GM18909 (cell line): ENCODE data around the gene ANKS1A.
"Not testable (repeated sequence)": the region's sequence is repeated elsewhere in the genome, so short reads cannot be mapped to it uniquely, and the experiment has no call there.

Source experiments
- ATAC-seq: cut with Tn5 transposase; IDR thresholded peaks from one replicate; pipeline ENCODE4 v1.9.1; 2021; ENCODE audit warnings: mild to moderate bottlenecking; ENCODE audit not compliant: unreplicated experiment, poor library complexity

Gene ANKS1A

DNA sequence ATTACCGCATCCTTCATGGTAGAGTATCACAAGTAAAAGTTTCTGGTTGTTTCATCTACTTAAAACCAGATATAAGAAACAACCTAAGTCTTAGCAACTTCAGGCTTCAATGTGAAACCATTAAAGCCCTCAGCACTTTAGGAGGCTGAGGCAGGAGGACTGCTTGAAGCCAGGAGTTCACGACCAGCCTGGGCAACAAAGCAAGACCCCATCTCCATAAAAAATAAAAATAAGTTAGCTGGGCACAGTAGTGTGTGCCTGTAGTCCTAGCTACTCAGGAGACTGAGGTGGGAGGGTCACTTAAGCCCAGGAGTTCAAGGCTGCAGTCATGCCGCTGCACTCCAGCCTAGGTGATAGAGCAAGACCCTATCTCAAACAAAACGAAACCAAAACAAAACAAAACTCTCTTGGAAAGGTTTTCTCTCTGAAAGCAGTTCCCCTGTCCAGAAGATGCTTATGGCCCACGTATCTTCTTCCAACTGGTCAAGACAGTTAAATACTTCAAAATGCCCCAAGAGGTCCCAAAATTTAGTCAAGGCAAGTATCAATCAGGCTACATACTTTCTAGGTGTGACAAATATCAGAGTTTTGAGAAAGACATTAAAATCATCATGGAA is 11.1 kb upstream of the ANKS1A start:
- no peak for ATAC-seq

GRCh38 chr6:34884073-34884472 is 5.0 kb upstream of the ANKS1A start:
- not testable (repeated sequence) for ATAC-seq

GRCh38 chr6:34884996-34885395 is 4.1 kb upstream of the ANKS1A start:
- no peak for ATAC-seq

DNA sequence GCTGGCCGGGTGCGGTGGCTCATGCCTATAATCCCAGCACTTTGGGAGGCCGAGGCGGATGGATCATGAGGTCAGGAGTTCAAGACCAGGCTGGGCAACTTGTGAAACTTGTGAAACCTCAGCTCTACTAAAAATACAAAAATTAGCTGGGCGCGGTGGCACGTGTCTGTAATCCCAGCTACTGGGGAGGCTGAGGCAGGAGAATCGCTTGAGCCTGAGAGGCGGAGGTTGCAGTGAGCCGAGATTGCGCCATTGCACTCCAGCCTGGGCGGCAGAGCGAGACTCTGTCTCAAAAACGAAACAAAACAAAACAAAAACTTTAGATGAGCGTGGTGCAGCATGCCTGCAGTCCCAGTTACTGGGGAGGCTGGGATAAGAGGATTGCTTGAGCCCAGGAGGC is 3.2 kb upstream of the ANKS1A start:
- not testable (repeated sequence) for ATAC-seq

DNA sequence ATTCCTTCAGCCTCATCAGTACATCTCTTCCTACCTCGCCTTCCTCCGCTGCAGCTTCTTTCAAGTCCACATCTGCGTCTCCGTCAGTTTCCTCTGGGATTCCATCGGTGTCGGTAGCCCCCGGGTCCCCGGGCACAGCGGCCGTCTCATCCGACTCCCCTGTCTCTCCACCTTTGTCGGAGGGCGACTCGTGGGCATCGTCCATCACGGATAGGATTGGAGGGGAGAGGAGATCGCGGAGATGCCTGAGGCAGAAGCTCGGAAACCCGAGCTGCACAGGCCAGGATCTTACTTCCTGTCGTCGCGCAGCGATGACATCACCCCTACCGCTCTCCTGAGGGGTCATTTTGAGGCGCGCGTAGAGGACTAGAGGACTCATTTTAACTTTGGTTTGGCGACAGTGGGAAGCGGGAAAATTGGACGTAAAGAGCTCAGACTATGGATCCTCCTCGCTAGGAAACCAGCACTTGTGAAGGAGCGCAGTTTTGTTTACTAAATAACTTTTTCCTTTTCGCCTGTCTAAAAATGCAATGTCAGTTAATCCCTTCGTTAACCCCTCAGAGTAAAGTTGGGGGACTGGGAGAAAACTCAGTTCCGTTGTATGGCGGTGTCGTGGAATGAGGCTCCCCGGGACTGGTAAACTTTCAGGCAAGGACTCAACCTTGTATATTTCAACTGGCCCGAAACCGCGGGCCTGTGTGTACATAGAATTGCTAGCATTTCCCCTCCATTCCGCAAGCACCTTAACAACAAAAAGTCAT is 1.1 kb upstream of the ANKS1A start, which contains the start of gene TAF11:
Gene TAF11 (minus strand): TSS at position 290 of the 761 bp plus-strand sequence. CDS start 85 bp downstream, at position 205.
- ATAC-seq, result peak; percentile 77

DNA sequence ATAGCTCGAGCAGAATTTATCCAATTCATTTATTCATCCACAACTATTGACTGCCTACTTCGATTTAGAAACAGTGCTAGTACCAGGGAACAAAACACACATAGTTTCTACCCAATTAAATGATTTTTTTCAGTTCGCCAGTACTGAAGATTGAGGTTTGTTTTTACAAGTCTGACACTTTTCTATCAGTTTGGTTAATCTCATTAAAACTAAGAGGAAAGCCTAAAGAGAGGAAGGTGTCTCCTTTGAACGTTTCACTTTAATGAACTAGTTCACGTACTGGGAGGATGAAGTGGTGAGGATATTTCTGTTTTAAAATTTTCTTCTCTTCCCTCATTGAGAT is 570 bp upstream of the ANKS1A start:
- ATAC-seq, result no peak

DNA sequence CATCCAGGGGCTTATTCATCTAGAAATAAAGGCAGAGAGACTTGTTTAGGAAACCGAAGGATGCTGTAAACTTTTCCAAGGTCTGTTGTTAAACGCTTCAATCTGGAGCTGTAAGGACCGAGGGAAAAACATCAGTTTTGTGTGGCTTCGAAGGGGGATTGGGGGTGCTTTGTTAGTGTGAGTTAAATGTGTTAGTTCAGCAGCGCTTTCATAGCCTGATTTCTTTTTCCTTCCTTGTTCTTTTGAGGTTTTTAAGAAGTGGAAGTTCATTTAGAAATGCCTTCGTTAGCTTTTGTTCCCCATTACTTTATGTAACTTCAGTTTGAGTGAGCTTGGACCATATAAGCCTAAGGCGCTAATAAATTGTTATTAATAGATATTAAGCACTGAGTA is 1.5 kb downstream of the ANKS1A start:
- ATAC-seq, result no peak

DNA sequence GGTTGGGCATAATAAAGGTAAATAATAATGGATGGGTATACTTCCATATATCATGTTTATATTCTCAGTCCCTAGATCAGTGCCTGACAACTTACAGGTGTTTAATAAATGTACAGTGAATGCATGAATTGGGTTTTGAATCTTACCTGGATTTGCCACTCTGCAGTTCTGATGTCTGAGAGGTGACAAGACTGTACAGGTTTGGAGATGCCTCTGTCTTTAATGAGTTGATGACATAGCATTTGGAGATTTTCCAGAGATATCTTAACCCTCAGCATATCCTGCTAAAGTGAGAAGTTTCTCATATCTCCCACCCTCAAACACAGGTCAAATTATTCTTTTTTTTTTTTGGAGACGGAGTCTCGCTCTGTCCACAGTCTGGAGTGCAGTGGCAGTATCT is 2.2 kb downstream of the ANKS1A start:
- ATAC-seq, result no peak

GRCh38 chr6:34894693-34895092 is 5.6 kb downstream of the ANKS1A start:
- ATAC-seq, result no peak

- no peak for ATAC-seq
Observed at GRCh38 chr6:34897130-34897529, 8.1 kb downstream of the ANKS1A start.

DNA sequence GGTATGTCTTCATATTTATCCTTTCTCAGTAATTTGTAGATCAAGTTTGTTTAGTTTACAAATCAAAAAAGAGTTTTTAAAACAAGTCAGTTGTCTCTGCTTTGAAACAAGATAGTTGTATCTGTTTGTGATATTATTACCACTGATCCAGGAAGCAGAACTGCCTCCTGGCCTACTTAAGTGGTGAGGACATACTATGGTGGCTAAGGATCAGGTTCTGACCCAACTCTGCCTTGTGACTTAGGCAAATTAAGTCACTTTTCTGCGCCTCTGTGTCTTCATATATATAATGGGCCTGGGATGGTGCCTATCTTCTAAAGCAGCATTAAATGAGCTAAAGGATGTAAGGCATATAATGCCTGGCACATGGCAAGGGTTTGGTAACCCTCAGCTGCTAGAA is 8.7 kb downstream of the ANKS1A start:
- no peak for ATAC-seq

- ATAC-seq, result not testable (repeated sequence)
Observed at GRCh38 chr6:34899748-34900147, 10.7 kb downstream of the ANKS1A start.

DNA sequence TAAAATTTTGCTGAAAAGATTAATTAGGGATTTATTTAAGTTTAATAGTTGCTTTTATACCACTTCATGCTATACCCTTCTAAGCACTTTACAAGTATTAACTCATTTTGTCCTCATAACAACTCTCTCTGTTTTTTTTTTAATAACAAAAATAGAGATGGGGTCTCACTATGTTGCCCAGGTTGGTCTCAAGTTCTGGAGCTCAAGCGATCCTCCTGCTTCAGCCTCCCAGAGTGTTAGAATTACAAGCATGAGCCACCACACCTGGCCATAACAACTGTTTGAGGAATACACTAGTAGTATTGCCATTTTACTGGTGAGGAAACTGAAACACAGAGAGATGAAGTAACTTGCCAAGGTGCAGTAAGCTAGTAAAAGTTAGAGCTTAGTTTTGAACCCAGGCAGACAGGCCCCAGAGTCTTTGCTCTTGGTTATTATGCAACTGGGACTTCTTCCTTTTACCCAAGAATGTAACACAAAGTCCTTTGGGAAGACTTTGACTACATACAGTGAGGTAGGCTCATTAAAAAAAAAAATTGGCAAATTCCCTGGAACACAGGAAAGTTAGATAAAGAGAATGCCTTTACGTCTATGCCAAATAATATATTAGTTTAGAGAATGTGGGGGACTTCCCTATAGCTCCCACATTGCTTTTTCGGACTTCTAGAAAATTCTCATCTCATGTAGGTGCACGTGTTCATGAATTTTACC is 11.4 kb downstream of the ANKS1A start:
- ATAC-seq, result no peak

DNA sequence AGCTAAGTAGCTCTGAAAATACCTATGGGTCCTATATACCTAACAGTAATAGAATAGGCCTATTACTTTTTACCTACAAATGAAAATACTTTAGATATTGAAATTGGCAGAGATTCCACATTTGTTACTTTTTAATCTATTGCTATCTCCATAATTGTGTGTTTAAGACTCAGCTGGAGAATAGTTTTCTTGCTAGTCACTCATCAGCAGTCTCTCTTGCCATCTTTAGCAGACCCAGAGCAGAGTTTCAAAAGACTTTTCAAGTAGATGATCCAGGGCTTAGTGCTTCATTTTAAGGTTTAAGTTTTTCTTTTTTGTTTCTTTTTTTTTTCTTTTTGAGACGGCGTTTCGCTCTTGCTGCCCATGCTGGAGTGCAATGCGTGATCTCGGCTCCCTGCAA is 12.9 kb downstream of the ANKS1A start:
- ATAC-seq, result no peak

DNA sequence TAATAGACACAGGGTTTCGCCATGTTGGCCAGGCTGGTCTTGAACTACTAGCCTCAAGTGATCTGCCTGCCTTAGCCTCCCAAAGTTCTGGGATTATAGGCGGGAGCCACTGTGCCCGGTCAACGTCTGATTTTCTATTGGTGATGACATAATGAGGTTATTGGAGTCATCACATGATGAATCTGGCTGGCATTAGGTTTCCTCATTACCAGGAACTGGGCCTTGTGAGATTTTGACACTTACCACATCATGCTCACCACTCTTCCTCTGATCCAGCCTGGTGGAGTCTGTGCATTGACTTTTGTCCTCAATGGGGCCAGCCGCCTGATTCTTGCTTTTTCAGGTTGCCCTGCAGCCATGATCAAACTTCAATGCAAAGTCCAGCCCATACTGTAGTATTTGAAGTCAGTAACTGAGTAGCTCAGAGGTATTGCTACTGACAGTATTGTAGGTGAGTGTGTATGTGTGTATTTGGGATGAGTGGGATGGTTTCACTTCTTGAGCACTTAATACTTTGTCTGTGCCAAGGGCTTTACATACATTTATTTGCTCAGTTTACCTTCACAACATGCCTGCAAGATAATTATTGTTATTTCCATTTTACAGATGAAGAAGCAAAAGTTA is 16.0 kb downstream of the ANKS1A start:
- no peak for ATAC-seq

GRCh38 chr6:34906826-34907225 is 17.8 kb downstream of the ANKS1A start:
- ATAC-seq, result no peak

DNA sequence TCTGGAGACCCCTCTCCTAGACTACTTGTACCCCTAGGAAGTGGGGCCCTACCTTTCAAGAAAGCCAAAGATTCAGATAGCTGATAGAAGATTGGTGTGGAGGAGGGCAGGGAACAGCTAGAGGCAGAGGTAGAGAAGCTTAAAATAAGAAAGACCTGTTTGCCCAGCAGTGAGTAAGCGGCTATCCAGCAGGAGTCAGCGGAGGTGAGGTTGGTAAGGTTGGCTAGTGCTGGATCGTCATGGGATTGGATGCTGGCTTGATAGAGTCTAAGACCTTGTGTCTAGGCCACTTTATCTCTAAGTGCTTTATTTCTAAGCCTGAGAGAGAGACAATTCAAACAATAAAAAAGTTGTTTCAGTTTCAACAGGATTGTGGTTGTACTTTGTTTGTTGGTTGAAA is 19.1 kb downstream of the ANKS1A start:
- ATAC-seq, result no peak

DNA sequence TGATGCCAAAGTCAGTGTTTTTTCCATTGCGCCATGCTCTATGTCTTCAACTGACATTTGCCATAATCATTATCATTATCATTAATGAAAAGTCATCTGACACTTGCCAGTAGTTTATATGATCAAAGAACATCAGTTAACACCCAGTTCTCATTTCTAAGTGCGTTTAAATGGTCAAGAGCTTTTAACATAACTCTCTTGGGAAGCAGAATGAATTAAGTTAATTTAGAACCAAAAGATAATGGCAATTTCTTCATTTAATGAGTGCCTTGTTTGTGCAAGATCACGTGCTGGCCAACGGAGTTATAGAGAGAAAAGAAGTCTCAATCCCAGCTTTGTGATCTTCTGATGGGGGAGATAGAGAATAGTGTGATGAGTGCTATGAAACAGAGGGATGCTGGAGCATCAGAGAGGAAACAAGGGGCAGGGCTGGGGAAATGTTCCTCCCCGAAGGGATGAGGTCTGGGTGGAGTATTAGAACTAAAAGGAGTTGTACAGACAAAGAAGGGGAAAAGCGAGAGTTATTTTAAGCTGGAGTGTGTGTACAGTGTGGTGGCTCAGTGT is 20.3 kb downstream of the ANKS1A start:
- no peak for ATAC-seq

DNA sequence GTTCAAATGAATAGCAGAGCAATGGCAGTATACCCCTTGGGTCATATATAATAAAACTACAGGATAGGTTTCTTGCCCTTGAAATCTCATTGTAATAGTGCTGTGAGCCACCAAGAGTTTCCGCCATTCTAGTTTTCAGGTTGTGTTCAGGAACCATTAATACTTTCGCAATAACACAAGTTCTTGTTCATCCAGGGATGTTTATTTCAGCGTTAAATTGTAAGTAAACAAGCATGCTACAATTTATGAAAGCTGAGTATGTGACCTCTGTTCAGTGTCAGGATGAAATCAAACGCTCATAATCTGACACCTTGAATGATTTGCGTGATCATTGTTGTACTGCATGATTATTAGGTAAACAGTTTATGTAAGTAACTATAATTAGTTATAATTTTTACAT is 22.8 kb downstream of the ANKS1A start:
- ATAC-seq, result no peak

DNA sequence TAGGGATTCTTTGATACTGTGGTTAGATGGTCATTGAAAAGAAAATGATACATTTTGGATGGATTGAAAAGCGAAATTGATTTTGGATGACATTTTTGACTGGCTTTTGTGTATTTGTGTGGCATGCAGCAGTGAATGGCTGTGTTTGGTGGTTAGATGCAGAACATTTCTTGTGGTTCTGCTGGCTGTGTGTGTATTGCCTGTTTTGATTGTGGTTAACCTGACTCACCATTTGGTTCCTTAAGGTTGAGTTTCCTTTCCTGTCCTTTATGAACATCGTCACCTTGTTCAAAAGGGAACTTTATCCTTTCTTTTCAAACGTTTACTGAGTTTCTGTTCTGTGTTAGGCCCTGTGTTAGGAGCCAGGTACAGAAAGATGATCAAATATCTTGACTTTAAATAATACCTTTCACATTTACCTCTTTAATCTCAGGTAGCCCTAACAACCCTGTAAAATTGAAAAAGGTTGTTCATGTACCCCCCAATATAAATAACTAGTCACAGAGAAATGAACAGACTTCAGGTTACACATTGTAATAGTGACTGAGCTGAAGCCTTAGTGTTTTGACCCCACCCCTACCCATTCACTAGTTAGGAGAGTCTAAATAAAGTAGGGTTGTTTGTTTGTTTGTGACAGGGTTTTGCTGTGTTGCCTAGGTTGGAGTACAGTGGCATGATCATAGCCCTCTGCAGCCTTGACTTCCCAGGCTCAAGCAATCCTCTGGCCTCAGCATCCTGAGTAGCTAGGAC is 23.8 kb downstream of the ANKS1A start:
- ATAC-seq, result peak; percentile 57
